NCI-H128 (cell line): ENCODE measurements around the gene PEX11G.

Experiments used
- DNase-seq: peaks from one replicate; lab custom pipeline; 2025; ENCODE audit not compliant: unreplicated experiment; lab: John Stamatoyannopoulos, UW

Gene PEX11G

DNA sequence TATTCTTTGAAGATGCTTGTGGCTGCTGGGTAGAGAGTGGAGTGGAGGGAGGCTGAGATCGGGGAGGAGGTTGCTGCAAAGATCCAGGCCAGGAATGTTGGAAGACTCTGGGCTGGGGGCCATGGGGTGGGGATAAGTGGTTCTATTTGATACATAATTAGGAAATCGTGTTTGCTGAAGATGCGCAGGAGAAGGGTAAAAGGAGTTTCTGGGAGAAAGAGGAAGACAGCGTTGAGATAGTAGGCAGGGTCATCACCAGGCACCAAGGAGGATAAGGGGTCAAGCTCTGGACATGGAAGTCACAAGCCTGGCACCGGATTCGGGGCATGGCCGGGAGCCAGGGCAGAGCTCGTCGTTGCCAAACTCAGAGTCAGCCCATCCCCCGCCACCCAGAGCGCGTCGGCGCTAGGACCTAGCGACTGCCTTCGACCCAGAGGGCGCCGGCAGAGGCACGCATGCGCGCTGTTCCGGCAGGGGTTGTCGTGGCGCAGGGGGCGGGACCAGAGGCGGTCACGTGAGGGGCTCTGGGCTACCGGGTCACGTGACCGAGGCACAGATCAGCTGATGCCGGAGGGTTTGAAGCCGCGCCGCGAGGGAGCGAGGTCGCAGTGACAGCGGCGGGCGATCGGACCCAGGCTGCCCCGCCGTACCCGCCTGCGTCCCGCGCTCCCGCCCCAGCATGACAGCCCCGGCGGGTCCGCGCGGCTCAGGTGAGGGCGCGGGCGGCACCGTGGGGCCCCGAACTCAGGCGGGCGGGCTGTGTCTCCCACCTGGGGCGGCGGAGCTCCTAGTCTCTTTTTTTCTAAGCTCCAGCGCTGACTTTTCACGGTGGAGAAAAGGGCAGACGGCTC lies 33.5 kb upstream of the PEX11G start, which contains the start of gene MCOLN1:
MCOLN1 (plus strand) TSS at position 553 of the 851 bp plus-strand sequence; CDS start at position 680, 127 bp downstream.
- peak; percentile 97 for DNase-seq

DNA sequence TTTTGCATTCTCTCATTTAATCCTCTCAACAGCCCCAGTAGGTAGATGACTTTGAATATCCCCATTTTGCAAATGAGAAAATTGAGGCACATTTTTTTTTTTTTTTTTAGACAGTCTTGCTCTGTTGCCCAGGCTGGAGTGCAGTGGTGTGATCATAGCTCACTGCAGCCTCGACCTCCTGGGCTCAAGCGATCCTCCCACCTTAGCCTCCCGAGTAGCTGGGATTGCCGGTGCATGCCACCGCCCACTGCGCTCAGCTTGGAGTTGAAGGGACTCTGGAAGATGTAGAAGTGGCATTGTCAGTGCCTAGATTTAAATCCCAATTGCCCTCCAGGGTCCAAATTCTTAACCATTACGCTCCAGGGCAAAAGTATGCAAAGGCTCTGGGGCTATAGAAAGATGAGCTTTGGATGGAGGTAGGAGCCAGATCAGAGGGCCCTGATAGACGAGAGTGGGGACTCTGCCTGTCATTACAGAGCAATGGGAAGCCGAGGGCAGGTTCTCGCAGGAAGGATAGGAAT lies 32.8 kb upstream of the PEX11G start:
- DNase-seq = no peak

DNA sequence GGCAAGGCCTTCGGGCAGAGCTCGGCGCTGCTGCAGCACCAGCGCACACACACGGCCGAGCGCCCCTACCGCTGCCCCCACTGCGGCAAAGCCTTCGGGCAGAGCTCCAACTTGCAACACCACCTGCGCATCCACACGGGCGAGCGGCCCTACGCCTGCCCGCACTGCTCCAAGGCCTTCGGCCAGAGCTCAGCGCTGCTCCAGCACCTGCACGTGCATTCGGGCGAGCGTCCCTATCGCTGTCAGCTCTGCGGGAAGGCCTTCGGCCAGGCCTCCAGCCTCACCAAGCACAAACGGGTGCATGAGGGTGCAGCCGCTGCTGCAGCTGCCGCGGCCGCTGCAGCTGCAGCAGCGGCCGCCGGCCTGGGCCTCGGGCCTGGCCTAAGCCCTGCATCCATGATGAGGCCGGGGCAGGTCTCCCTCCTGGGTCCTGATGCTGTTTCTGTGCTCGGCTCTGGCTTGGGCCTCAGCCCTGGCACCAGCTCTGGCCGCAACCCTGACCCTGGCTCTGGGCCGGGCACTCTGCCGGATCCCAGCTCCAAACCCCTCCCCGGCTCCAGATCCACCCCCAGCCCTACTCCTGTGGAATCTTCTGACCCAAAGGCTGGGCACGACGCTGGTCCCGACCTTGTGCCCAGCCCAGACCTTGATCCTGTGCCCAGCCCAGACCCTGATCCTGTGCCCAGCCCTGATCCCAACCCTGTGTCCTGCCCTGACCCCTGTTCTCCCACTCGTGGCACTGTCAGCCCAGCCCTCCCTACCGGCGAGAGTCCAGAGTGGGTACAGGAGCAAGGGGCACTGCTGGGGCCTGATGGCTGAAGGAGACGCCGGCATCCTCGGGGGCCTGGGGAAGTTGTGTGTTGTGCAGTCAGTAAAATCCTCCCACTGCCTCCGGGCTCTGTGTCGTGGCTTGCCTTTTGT lies 31.6 kb upstream of the PEX11G start:
- DNase-seq = no peak

DNA sequence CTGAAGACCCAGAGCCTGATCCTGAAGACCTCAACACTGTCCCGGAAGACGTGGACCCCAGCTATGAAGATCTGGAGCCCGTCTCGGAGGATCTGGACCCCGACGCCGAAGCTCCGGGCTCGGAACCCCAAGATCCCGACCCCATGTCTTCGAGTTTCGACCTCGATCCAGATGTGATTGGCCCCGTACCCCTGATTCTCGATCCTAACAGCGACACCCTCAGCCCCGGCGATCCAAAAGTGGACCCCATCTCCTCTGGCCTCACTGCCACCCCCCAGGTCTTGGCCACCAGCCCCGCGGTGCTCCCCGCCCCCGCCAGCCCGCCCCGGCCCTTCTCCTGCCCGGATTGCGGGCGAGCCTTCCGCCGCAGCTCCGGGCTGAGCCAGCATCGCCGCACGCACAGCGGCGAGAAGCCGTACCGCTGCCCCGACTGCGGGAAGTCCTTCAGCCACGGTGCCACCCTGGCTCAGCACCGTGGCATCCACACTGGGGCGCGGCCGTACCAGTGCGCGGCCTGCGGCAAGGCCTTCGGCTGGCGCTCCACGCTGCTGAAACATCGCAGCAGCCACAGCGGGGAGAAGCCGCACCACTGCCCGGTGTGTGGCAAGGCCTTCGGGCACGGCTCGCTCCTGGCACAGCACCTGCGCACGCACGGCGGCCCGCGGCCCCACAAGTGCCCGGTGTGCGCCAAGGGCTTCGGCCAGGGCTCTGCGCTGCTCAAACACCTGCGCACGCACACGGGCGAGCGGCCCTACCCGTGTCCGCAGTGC lies 30.7 kb upstream of the PEX11G start:
- no peak for DNase-seq

DNA sequence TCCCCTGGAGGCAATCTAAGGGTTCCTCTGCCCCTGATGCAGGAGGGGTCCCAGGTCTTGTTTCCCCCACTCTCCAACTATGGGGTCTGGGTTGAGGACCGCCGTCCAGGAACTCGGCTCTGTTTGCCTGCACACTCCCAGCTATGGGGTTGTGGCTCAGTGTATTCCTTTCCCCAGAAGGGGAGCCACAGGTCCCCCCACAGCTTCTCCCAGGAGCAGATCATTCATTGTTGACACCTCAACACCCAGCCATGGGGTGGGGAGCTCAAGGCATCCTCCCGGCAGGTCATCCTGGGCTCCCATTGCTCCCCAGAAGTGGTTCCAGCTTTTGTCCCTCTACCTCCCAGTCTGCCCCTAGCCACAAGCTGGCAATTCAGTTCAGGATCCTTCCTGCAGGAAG lies 28.0 kb upstream of the PEX11G start:
- DNase-seq = no peak

DNA sequence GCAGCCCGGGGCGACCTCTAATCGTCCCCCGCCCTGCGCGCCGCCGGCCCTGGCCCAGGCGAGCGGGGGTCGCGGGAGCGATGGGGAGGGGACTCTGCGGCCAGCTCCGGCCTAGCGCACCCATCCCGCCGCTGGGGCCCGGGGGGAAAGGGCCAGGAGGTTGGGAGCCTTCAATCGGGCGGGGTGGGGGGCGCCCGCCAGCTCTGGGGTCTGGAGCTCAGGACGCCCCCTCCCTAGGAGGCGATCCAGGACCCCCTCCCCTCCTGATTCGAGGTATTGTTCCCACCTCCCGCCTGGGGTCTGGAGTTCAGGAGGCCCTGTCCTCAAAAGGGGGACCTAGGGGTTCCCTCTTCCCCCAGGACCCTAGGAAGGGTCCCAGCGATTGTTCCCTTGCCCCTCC lies 27.5 kb upstream of the PEX11G start:
- no peak for DNase-seq

DNA sequence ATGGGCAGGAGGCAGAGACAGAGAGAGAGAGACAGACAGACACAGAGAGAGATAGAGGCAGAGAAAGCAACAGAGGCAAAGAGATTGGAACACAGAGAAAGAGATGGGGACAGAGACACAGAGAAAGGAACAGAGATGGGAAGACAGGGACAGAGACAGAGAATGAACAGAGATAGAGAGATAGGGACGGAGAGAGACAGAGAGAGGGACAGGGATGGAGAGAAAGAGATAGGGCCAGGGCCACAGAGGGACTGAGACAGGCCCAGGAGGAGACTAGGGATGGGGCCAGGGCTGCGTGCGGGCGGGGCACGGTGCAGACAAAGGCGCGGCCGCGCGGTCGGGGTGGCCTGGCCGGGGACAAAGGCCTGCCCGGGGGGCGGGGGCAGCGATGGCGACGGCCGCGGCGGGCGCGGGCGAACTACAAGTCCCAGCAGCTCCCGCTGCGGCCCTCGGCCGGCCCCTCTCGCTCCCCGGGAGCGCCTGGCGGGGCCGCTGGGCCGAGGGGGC lies 26.9 kb upstream of the PEX11G start, which contains the start of gene ZNF358:
ZNF358 (plus strand) TSS at position 459 of the 507 bp plus-strand sequence. CDS start 3,140 bp downstream, outside the sequence.
- peak; percentile 35 for DNase-seq

DNA sequence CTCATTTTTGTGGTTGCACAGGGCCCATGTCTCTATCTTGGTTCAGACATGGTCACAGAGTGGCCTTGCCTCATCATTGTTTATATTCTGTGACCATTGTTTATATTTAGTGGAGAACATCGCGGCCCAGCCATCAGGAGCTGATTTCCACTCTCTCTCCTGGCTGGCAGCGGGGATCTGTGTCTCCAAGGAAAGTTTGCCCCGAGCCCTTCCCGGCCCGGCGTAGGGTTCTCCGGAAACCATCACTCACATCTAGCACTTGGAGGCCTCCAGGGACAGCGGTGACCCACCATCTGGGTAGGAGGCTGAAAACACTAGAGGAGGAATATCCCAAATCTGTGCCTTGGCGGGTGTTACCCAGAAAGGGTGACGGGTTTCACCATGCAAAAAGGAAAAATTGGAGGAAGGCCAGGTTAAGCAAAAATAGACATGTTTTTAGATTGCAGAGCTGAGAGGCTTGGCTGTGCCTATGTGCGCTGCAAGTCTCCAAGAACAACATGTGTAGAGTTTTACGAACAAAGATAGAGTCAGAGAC lies 26.3 kb upstream of the PEX11G start:
- no peak for DNase-seq

DNA sequence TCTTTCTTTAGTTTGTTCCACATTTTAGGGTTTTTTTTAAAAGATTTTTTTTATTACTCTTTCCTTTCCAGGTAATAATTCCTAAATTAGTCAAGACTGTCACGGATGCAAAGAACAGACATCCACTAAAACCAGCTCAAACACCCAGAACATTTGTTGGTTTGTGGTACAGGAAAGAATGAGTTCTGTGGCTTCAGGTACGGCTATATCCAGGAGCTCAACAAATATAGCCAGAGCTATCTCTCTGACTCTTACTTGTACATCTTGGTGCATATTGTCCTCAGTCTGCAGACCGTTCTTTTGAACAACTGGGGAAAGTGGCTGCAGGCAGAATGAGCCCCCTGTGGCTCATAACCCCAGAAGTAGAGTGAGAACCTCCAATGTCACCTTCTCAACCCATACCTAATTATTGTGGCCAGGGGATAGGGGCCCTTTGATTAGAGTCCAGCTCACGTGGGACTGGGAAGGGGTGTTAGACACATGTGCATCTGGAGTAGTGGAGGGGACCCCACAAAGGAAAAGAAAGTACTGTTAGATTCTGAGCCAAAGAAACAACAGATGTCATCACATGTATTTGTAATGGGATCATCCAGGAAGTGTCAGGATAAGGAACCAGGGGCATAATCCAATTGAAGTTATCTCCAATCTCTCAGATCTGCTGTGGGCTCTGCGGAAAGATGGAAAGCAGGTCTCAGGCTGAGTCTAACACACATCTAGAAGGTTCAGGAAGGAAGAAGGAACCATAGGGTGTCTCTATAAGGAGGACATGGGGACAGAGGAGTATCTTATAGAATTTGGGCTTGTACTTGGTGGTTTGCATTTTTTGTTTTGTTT lies 25.2 kb upstream of the PEX11G start:
- no peak for DNase-seq

DNA sequence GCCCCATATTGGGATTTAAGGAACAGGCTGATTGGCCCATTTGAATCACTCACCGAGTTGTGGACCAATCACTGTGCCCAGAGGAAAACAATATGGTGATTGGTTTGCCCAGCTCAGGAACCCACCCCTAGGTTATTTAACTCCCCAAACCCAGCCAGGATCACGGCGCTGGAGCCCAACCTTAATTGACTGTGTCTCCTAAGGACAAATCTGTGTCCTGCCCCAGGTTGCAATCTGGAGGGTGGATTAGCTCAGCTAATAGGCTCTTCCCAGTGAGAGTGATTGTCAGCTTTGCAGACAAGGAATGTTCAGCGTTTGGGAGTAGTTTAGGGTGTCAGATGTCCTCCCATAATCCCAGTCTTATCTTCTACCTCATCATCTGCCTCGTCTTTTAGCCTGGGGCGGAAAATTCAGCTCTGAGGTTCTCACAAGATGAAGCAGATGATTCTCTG lies 23.6 kb upstream of the PEX11G start:
- DNase-seq = no peak

DNA sequence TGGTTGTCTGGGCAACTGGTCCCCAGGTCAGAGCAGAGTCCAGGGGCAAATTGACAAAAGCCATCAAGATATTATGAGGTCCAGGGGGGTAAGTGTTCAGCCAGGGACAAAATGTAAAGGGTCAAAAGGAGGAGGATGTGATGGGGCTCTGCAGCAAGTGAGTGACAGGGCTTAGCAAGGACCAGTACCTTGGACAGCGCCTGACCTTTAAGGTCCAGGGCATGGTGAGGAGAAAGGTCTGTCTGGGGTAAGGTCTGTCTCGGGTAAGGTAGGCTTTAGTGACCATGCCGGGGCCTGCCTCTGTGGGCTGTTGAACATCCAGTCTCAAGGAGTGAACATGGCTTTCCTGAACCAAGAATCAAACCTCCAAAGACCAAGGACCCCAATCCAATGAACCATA lies 20.8 kb upstream of the PEX11G start:
- DNase-seq = no peak

DNA sequence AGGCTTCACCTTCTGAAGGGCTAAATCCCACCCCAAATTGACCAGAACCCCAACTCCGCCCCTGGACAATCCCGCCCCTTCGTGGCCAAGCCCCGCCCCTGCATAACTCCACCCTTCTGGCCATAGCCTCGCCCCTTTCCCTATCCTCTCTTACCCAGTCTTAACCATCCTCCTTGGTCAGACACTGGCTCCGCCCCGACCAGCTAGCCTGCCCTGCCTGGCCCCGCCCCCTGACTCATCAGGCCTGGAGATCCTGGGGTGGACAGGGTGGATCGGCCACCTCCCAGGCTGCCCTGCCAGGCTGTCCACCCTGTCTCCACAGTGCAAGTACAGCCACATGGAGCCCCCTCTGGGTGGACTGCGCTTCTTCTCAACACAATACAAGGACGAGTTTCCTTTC lies 19.0 kb upstream of the PEX11G start:
- no peak for DNase-seq

DNA sequence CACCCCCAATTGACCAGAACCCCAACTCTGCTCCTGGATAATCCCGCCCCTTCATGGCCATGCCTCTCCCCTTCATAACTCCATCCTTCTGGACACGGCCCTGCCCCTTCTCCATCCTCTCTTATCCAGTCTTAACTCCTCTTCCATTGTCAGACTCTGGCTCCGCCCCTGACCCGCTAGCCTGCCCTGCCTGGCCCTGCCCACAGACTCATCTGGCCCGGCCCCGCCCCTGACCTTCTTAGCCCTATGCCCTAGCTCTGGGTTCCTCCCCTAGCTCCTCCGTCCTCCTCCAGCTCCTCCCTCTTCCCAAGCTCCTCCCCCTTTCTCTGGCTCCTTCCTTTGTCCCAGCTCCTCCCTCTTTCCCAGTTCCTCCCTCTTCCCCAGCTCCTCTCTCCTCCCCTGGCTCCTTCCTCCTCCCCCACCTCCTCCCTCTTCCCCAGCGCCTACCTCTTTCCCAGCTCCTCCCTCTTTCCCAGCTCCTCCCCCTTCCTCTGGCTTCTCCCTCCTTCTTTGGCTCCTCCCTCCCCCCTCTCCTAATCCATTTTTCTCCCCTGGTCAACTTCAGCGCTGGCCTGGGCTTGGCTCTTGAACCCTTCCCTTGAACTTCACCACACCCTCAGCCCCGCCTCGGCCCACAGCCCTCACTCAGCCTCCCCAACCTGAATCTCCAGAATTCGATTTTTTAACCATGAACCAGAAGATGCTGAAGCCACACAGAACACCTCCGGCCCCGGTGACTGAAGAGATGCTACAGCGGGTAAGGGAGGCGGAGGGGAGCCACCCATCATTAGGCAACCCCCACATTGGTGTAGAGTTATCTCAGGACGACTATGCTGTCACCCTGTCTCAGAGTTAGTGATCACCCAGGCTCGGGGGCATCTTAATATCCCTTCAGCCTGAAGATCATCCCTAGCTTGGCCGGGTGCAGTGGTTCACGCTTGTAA lies 17.8 kb upstream of the PEX11G start:
- DNase-seq = peak; percentile 50

DNA sequence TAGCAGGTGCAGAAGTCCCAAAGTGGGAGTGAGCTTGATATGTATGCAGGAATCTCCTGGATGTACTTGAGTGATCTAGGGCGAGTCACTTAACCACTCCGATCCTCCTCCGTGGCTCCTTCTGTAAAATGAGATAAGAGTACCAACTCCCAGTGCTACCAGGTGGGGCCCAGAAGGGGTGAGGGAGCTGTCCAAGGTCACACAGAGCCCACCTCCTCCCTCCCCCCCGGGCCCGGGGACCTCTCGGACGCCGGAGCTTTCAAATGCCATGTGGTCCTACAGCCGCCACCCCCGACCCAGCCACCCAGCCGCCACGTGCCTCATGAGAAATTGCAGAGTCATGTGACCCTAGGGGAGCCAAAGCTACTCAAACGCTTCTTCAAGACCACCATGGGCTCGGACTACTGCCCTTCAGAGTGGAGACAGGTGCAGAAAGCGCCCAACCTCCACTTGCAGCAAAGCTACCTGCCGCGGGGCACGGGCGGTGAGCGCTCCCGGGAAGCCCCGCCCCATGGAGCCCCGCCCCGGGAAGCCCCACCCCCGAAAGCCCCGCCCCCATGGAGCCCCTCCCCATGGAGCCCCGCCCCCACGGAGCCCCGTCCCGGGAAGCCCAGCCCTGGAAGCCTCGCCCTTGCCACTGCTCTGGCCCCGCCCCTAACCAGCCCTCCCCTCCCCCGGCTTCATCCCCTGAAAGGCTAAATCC lies 17.0 kb upstream of the PEX11G start:
- DNase-seq = peak; percentile 36

DNA sequence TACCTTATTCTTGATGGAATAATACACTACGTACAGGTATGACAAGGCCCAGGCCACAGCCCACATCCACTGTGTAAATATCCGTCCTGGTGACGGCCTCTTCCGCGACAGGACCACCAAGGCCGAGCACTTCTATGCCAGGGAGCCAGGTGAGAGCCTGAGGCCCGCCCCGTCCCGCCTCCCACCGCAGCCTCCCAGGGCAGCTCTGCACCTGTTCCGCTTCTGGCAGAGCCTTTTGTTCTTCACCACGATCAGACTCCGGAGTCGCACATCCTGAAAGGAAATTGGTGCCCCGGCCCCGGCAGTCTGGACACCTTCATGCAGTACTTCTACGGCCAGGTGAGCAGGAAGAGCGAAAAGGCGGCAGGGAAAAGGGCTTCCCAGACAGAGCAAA lies 16.4 kb upstream of the PEX11G start:
- no peak for DNase-seq

DNA sequence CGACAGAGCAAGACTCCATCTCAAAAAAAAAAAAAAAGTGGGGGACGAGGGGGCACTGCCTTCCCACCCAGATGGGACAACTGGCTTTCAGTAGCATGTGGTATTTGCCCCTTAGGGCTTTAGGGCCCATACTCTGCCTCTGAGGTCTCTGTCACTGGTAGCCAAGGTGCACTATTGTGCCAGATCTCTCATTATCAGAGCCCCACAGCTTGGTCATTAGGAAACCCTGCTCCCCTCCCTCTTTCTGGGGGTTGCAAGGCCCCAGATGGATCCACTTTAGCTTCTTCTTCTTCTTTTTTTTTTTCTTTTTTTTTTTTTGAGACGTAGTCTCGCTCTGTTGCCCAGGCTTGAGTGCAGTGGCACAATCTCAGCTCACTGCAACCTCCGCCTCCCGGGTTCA lies 15.8 kb upstream of the PEX11G start:
- DNase-seq = no peak

DNA sequence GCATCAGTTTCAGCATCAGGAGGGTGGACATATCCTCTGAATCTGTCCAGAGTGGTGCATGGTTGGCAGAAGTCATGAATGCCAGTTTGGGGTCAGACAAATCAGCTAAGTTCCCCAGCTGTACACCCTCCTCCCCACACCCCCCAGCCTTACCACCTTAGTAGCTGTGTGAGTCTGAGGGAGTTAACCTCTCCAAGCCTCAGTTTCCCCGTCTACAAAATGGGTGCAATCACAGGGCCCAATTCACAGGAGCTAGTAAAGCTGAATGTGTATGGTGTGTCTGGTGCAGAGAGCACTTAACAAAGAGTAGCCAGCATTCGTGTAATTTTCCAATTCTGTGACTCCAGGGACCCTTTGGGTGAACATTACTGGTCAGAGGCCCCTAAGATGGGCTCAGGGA lies 13.7 kb upstream of the PEX11G start:
- no peak for DNase-seq
